H1 (cell line): ENCODE measurements around the gene DPYSL4. TPM values are rescaled to one million over a fixed set of nuclear protein-coding genes. Genes with fewer than 3 reads are reported as not detected.

Source experiments
- CTCF ChIA-PET: fragments of 300-600 bp; sonication (Branson Sonifier 250); formaldehyde crosslinking; loops from one replicate; lab custom pipeline; 2021; ENCODE audit not compliant: partially characterized antibody; lab: Charles Lee
- POLR2A ChIA-PET: fragments of 300-600 bp; sonication (Branson Sonifier 250); formaldehyde crosslinking; loops from one replicate; lab custom pipeline; 2021; ENCODE audit warnings: inconsistent platforms; ENCODE audit not compliant: partially characterized antibody; lab: Charles Lee
- DNase-seq, 2 experiments: peaks; one replicate each; pipeline versions ENCODE4 v3.0.0 to v3.0.0-alpha.2; 2010 to 2022; ENCODE audit warnings: low spot score in 2 of 2, low read depth in 1 of 2, mixed read lengths in 1 of 2
- FAIRE-seq: peaks from 2 replicates; lab custom pipeline; 2011; peaks lifted over from hg19 to GRCh38; lab: Jason Lieb, UNC
- H2AFZ ChIP-seq: 2 replicates; pipeline ENCODE4 v1.8.1; 2012; ENCODE audit warnings: low read length, inconsistent platforms
- H2AK5ac ChIP-seq: 2 replicates; pipeline ENCODE4 v1.6.1; 2013; ENCODE audit warnings: low read depth, low read length
- H2BK120ac ChIP-seq: replicated peaks from 2 replicates; pipeline ENCODE3; 2013; ENCODE audit warnings: low read depth, low read length, inconsistent platforms
- H2BK12ac ChIP-seq: 2 replicates; pipeline ENCODE4 v1.6.1; 2013; ENCODE audit warnings: low read depth, low read length
- H2BK15ac ChIP-seq: 2 replicates; pipeline ENCODE4 v1.6.1; 2013; ENCODE audit warnings: low read length
- H2BK20ac ChIP-seq: 2 replicates; pipeline ENCODE4 v1.6.1; 2013; ENCODE audit warnings: low read length
- H2BK5ac ChIP-seq: 2 replicates; pipeline ENCODE4 v1.6.1; 2013; ENCODE audit warnings: low read depth, low read length
- H3K14ac ChIP-seq: 2 replicates; pipeline ENCODE4 v1.6.1; 2013; ENCODE audit warnings: inconsistent platforms; ENCODE audit not compliant: insufficient read length
- H3K18ac ChIP-seq: 2 replicates; pipeline ENCODE4 v1.6.1; 2013; ENCODE audit warnings: low read length; ENCODE audit errors: extremely low read depth
- H3K23ac ChIP-seq: 2 replicates; pipeline ENCODE4 v1.6.1; 2013; ENCODE audit warnings: inconsistent platforms; ENCODE audit not compliant: insufficient read length
- H3K23me2 ChIP-seq: 2 replicates; pipeline ENCODE4 v1.6.1; 2013; ENCODE audit warnings: low read depth, low read length
- H3K27ac ChIP-seq: 2 replicates; pipeline ENCODE4 v1.6.1; 2011; ENCODE audit warnings: low read depth, low read length, inconsistent platforms
- H3K27me3 ChIP-seq, 4 experiments: replicated peaks in 1 of 4; 1 replicate in 1 of 4; 2 replicates in 3 of 4; pipeline versions ENCODE4 v1.6.1 to v1.8.1; 2011 to 2013; ENCODE audit warnings: low read length in 3 of 4, mild to moderate bottlenecking in 3 of 4, inconsistent platforms in 2 of 4, mixed read lengths in 2 of 4, moderate library complexity in 1 of 4; ENCODE audit not compliant: control insufficient read depth in 3 of 4, insufficient read depth in 3 of 4; ENCODE audit errors: extremely low read depth in 1 of 4
- H3K36me3 ChIP-seq, 4 experiments: 2 replicates each; pipeline versions ENCODE4 v1.6.1 to v1.8.1; 2011 to 2013; ENCODE audit warnings: mild to moderate bottlenecking in 4 of 4, low read length in 3 of 4, moderate library complexity in 2 of 4, control low read depth in 1 of 4, inconsistent platforms in 1 of 4; ENCODE audit not compliant: insufficient read depth in 4 of 4, control insufficient read depth in 2 of 4
- H3K4ac ChIP-seq: replicated peaks from 2 replicates; pipeline ENCODE3; 2013; ENCODE audit warnings: low read length, low read depth, mixed read lengths, inconsistent platforms; ENCODE audit not compliant: insufficient read length
- H3K4me1 ChIP-seq, 4 experiments: replicated peaks in 1 of 4; 1 replicate in 1 of 4; 2 replicates in 3 of 4; pipeline versions ENCODE4 v1.6.1 to v1.8.1; 2011 to 2013; ENCODE audit warnings: low read length in 3 of 4, inconsistent platforms in 2 of 4, mixed read lengths in 1 of 4; ENCODE audit not compliant: insufficient read depth in 4 of 4, control insufficient read depth in 3 of 4
- H3K4me2 ChIP-seq, 2 experiments: 2 replicates each; pipeline versions ENCODE4 v1.6.1 to v1.8.1; 2011 to 2013; ENCODE audit warnings: low read depth in 2 of 2, low read length in 2 of 2, control low read depth in 1 of 2, inconsistent platforms in 1 of 2, mild to moderate bottlenecking in 1 of 2; ENCODE audit not compliant: insufficient read depth in 1 of 2
- H3K4me3 ChIP-seq, 4 experiments: fragments of 200-600, 300-600 bp in 1 of 4; sonication (generic), shearing (Covaris generic), sonication (Bioruptor Twin) in 1 of 4; 2 replicates each; pipeline versions ENCODE4 v1.5.1 to v1.8.1; 2011 to 2016; ENCODE audit warnings: low read length in 4 of 4, low read depth in 3 of 4, control low read depth in 2 of 4, inconsistent platforms in 2 of 4, mild to moderate bottlenecking in 2 of 4, mixed read lengths in 1 of 4, moderate library complexity in 1 of 4; ENCODE audit not compliant: insufficient read depth in 2 of 4; ENCODE audit errors: extremely low read depth in 1 of 4
- H3K56ac ChIP-seq: replicated peaks from 2 replicates; pipeline ENCODE3; 2013; ENCODE audit warnings: low read depth, mild to moderate bottlenecking, mixed read lengths, low read length, inconsistent platforms; ENCODE audit not compliant: insufficient read length
- H3K79me1 ChIP-seq: 2 replicates; pipeline ENCODE4 v1.6.1; 2013; ENCODE audit warnings: low read depth, low read length, control low read depth
- H3K79me2 ChIP-seq, 2 experiments: 2 replicates each; pipeline versions ENCODE4 v1.6.1 to v1.8.1; 2012 to 2013; ENCODE audit warnings: low read length in 2 of 2, mild to moderate bottlenecking in 2 of 2, inconsistent platforms in 1 of 2; ENCODE audit not compliant: insufficient read depth in 2 of 2, control insufficient read depth in 1 of 2
- H3K9ac ChIP-seq, 4 experiments: replicated peaks in 1 of 4; 1 replicate in 1 of 4; 2 replicates in 3 of 4; pipeline versions ENCODE4 v1.6.1 to v1.8.1; 2011 to 2013; ENCODE audit warnings: low read depth in 3 of 4, low read length in 3 of 4, control low read depth in 2 of 4, mild to moderate bottlenecking in 2 of 4, moderate library complexity in 2 of 4, inconsistent platforms in 1 of 4; ENCODE audit errors: extremely low read depth in 1 of 4
- H3K9me3 ChIP-seq, 2 experiments: 2 replicates each; pipeline versions ENCODE4 v1.6.1 to v1.8.1; 2012 to 2013; ENCODE audit warnings: mild to moderate bottlenecking in 2 of 2, moderate library complexity in 2 of 2, control low read depth in 1 of 2, inconsistent platforms in 1 of 2, low read depth in 1 of 2, low read length in 1 of 2, mixed read lengths in 1 of 2; ENCODE audit not compliant: insufficient read depth in 2 of 2
- H4K20me1 ChIP-seq, 2 experiments: replicated peaks in 1 of 2; 2 replicates each; pipeline versions ENCODE3 to v1.8.1; 2011 to 2013; ENCODE audit warnings: inconsistent platforms in 2 of 2, low read length in 2 of 2, mild to moderate bottlenecking in 1 of 2; ENCODE audit not compliant: insufficient read depth in 2 of 2, control insufficient read depth in 1 of 2
- H4K5ac ChIP-seq: 2 replicates; pipeline ENCODE4 v1.6.1; 2013; ENCODE audit warnings: low read length, low read depth, mixed read lengths, inconsistent platforms; ENCODE audit not compliant: insufficient read length
- H4K8ac ChIP-seq: 2 replicates; pipeline ENCODE4 v1.8.0; 2013; ENCODE audit warnings: mild to moderate bottlenecking, moderate library complexity, low read length, inconsistent platforms; ENCODE audit not compliant: insufficient read depth; ENCODE audit errors: extremely low read depth
- H4K91ac ChIP-seq: replicated peaks from 2 replicates; pipeline ENCODE3; 2013; ENCODE audit warnings: low read length, mixed read lengths, inconsistent platforms; ENCODE audit not compliant: insufficient read length
- ATF2 ChIP-seq: IDR thresholded peaks from 2 replicates; pipeline ENCODE4 v1.6.1; 2012; ENCODE audit warnings: low read length, inconsistent platforms
- POU5F1 ChIP-seq: IDR thresholded peaks from 2 replicates; pipeline ENCODE4 v1.6.1; 2011; ENCODE audit warnings: low read depth, mild to moderate bottlenecking, low read length, moderate library complexity
- RAD21 ChIP-seq, 2 experiments: IDR thresholded peaks in 1 of 2; conservative IDR thresholded peaks in 1 of 2; 2 replicates each; pipeline ENCODE4 v1.6.1; 2011; ENCODE audit warnings: low read depth in 2 of 2, low read length in 2 of 2, improper control_type of control experiment in 1 of 2, inconsistent platforms in 1 of 2, mild to moderate bottlenecking in 1 of 2, moderate library complexity in 1 of 2
- RBBP5 ChIP-seq: IDR thresholded peaks from 2 replicates; pipeline ENCODE4 v1.7.1; 2012; ENCODE audit warnings: low read depth, mild to moderate bottlenecking, inconsistent platforms, low read length, moderate library complexity, borderline replicate concordance
- SIX5 ChIP-seq: IDR thresholded peaks from 2 replicates; pipeline ENCODE4 v1.6.1; 2011; ENCODE audit warnings: mild to moderate bottlenecking, low read depth, low read length
- WGBS, 2 experiments: shearing (Covaris generic) in 1 of 2; methylation state at CpG; one replicate each; pipeline versions ENCODE4 v1.1.6 to v1.1.7; 2013 to 2015; ENCODE audit warnings: low lambda C conversion rate in 2 of 2, mixed read lengths in 2 of 2, inconsistent platforms in 1 of 2, low coverage in 1 of 2, missing lambda C conversion rate in 1 of 2; ENCODE audit not compliant: insufficient replicate concordance in 2 of 2, insufficient coverage in 1 of 2, insufficient read length in 1 of 2; ENCODE audit errors: extremely low coverage in 1 of 2, missing lambda C conversion rate in 1 of 2; 5-methylcytosine and 5-hydroxymethylcytosine counted together
- polyA plus RNA-seq, 7 experiments: library from polyadenylated mRNA; depleted of rRNA in 3 of 7; stranded (reverse) in 5 of 7; unstranded in 2 of 7; fragments of >200 nt in 5 of 7; fragments of 200-250 nt in 2 of 7; gene quantifications; 1 replicate in 5 of 7; 2 replicates in 1 of 7; 4 replicates in 1 of 7; pipeline versions ENCODE4 v1.2.1 to v1.2.3, GENCODE V29; 2011 to 2013; ENCODE audit warnings: missing spikeins in 2 of 7, mixed read lengths in 2 of 7
- total RNA-seq: library from RNA; stranded (reverse); fragmentation: NEBNext Ultra II Directional; extraction: Animal tissue kit (Norgen Biotek cat#: 25700); gene quantifications from 2 replicates; pipeline ENCODE4 v1.2.1, GENCODE V29; 2021

The DPYSL4 gene
- total and polyA plus RNA-seq, 2 of the 8 experiments (the other 6 are each of a cell fraction or from before 2014, with no cell fraction given), result 12.9 to 15.2 TPM

- Histone ChIP-seq H3K79me1 (no peaks in the 10 kb centered on the region), H3K9me3 (no peaks in the 10 kb centered on the region), H2BK12ac (no peak overlapping the region), H4K5ac (no peak overlapping the region), H2AFZ (no peak overlapping the region), H3K36me3 (no peaks in the 10 kb centered on the region), H3K4ac (no peak overlapping the region), H2BK15ac (no peak overlapping the region), H3K14ac (no peak overlapping the region), H4K20me1 (peaks cover 0 to 2% of the 10 kb centered on the region in 2 experiments), H3K4me3 (no peak overlapping the region), H3K27me3 (no peaks in the 10 kb centered on the region), H4K91ac (no peak overlapping the region), H3K23ac (no peak overlapping the region), H3K23me2 (no peaks in the 10 kb centered on the region), H3K4me2 (no peak overlapping the region), H2BK5ac (no peak overlapping the region), H2AK5ac (no peak overlapping the region), H2BK20ac (no peak overlapping the region), H4K8ac (no peak overlapping the region; the same call in 1 of the 2 replicates), H3K56ac (no peak overlapping the region), H3K9ac (no peak overlapping the region), H3K18ac (no peak overlapping the region), H2BK120ac (no peak overlapping the region), H3K79me2 (no peaks in the 10 kb centered on the region), H3K4me1 (peaks cover 0 to 3% (median 2%) of the 10 kb centered on the region in 4 experiments; a peak in 4 of 7 replicates), H3K27ac (no peak overlapping the region)
- TF ChIP-seq SIX5, result no peak
- no peak for TF ChIP-seq ATF2
- TF ChIP-seq RBBP5, result no peak
- no peak for TF ChIP-seq POU5F1
- no peak for TF ChIP-seq RAD21 (IDR thresholded peaks at IDR 0.05 in 1 of 2, conservative IDR thresholded peaks at IDR 0.05 in 1 of 2; ENCODE audit: low read depth in 2 of 2, low read length in 2 of 2)
- 91% methylated on average over 14 of the region's 14 CpGs; no CpG with 5 or more reads in 1 of the 2 experiments for WGBS, 2 experiments
- FAIRE-seq (no peak), DNase-seq (no peak)
- POLR2A ChIA-PET, result no interaction called here
- CTCF ChIA-PET, result no interaction called here
Observed at GRCh38 chr10:132228616-132229015, 41.9 kb downstream of the DPYSL4 start.
